Measurements from ENCODE around the gene ADM2.
"Not testable (repeated sequence)": the region's sequence is repeated elsewhere in the genome, so short reads cannot be mapped to it uniquely, and the experiment has no call there.

The ADM2 gene

GRCh38 chr22:50506611-50507420 is 25.5 kb downstream of the ADM2 start:
- DNase-seq (ENCODE audit: low read depth in 2 of 2): no peak

- DNase-seq (ENCODE audit: low read depth in 2 of 2): peak; percentile 90 to 91
Observed at GRCh38 chr22:50507421-50507990, 26.2 kb downstream of the ADM2 start, which contains the start of gene LMF2. Gene LMF2, minus strand, starts transcription at chr22:50507702. Its CDS starts 27 bp downstream, at chr22:50507675.

- peak; percentile 98 for DNase-seq (ENCODE audit: low read depth in 2 of 2)
Observed at GRCh38 chr22:50507991-50508884, 26.9 kb downstream of the ADM2 start, which contains the start of gene NCAPH2. Gene NCAPH2, plus strand, starts transcription at chr22:50508224. Its CDS starts 114 bp downstream, at chr22:50508338.

- DNase-seq (ENCODE audit: low read depth in 2 of 2): no peak
Observed at GRCh38 chr22:50508897-50509296, 27.6 kb downstream of the ADM2 start.

GRCh38 chr22:50513175-50513574 is 31.8 kb downstream of the ADM2 start:
- DNase-seq (ENCODE audit: low read depth in 2 of 2): no peak

GRCh38 chr22:50516068-50516467 is 34.7 kb downstream of the ADM2 start:
- no peak for DNase-seq (ENCODE audit: low read depth in 2 of 2)

- no peak for DNase-seq (ENCODE audit: low read depth in 2 of 2)
Observed at GRCh38 chr22:50516891-50517290, 35.5 kb downstream of the ADM2 start.

GRCh38 chr22:50517495-50518260 is 36.3 kb downstream of the ADM2 start:
- DNase-seq (ENCODE audit: low read depth in 2 of 2): no peak

GRCh38 chr22:50518606-50519005 is 37.3 kb downstream of the ADM2 start:
- DNase-seq (ENCODE audit: low read depth in 2 of 2): no peak

- DNase-seq (ENCODE audit: low read depth in 2 of 2): no peak
Observed at GRCh38 chr22:50519151-50519550, 37.8 kb downstream of the ADM2 start.

GRCh38 chr22:50520184-50520583 is 38.8 kb downstream of the ADM2 start:
- DNase-seq (ENCODE audit: low read depth in 2 of 2): not testable (repeated sequence)

- no peak for DNase-seq (ENCODE audit: low read depth in 2 of 2)
Observed at GRCh38 chr22:50520826-50521453, 39.6 kb downstream of the ADM2 start.

- no peak for DNase-seq (ENCODE audit: low read depth in 2 of 2)
Observed at GRCh38 chr22:50521710-50522109, 40.4 kb downstream of the ADM2 start.

- no peak for DNase-seq (ENCODE audit: low read depth in 2 of 2)
Observed at GRCh38 chr22:50522208-50522805, 41.0 kb downstream of the ADM2 start.

GRCh38 chr22:50522806-50523438 is 41.6 kb downstream of the ADM2 start:
- no peak for DNase-seq (ENCODE audit: low read depth in 2 of 2)

GRCh38 chr22:50523458-50523805 is 42.1 kb downstream of the ADM2 start:
- DNase-seq (ENCODE audit: low read depth in 2 of 2): no peak

GRCh38 chr22:50523806-50524675 is 42.7 kb downstream of the ADM2 start:
- no peak for DNase-seq (ENCODE audit: low read depth in 2 of 2)

GRCh38 chr22:50524676-50525103 is 43.3 kb downstream of the ADM2 start:
- no peak for DNase-seq (ENCODE audit: low read depth in 2 of 2)
